Suppressor macrophage treated with lipopolysaccharide for 4 hours (primary cell): ENCODE data around the gene ERP44.

ENCODE experiments used
- DNase-seq: peaks from one replicate; pipeline ENCODE4 v3.0.0-alpha.2; 2020

The ERP44 gene

DNA sequence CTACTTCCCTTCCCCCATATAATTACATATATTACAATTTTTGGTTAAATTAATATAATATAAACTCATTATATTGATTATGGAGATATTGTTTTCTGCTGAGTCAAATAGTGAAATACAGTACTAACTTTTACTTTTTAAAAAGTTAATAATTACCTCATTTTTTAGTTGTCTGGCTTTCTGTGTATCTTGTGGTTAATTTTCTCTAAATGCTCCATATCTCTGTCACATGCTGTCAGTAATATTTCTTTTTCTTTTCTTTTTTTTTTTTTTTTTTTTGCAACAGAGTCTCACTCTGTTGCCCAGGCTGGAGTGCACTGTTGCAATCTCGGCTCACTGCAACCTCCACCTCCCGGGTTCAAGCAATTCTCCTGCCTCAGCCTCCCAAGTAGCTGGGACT, 169.1 kb downstream of the ERP44 start:
- no peak for DNase-seq
